AG09309 (cell line): Measurements from ENCODE around the gene ENO1.

Experiments used
- DNase-seq: peaks from one replicate; pipeline ENCODE4 v3.0.0-alpha.2; 2010; ENCODE audit warnings: low read depth
- H3K4me3 ChIP-seq: 2 replicates; pipeline ENCODE4 v1.5.1; 2011; ENCODE audit warnings: mild to moderate bottlenecking, low read depth, low read length, moderate library complexity; ENCODE audit not compliant: control insufficient read depth
- TF ChIP-seq, protein P1 (sequence below): IDR thresholded peaks from 2 replicates; pipeline ENCODE4 v1.5.1; 2011; ENCODE audit warnings: mild to moderate bottlenecking, low read depth, low read length, inconsistent platforms; ENCODE audit not compliant: insufficient read depth, control insufficient read depth; ENCODE audit errors: missing control alignments

Gene ENO1

DNA sequence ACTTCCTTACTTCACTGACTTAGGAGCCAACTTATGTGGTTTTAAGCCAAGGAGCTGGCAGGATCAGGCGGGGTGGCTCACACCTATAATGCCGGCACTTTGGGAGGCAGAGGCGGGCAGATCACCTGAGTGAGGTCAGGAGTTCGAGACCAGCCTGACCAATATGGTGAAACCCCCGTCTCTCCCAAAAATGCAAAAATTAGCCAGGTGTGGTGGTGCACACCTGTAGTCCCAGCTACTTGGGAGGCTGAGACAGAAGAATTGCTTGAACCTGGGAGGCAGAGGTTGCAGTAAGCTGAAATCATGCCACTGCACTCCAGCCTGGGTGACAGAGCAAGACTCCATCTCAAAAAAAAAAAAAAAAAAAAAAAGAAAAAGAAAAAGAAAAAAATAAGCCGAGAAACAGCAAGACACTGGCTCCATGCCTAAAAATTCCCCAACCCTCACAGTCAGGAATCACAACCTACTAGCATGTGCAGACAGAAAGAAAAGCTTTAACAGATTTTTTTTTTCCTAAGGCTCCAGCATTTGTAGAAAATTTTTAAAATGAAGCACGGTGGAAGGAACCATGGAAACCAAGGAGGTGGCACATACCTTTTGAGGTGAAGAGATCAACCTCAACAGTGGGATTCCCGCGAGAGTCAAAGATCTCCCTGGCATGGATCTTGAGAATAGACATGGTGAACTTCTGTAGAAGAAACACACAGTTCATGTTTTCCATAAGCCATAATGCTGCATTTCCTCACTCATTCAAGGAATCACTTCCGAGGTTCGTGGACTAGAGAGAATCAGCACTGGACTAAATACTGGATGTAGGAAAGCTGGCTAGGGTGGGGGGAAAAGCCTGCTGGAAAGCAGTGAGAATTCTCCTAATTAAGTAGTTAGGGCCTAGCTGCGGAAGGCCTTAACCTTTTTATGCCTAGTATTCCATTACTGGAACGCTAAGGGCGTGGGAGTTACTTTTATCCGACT, 4.0 kb downstream of the ENO1 start:
- no peak overlapping the region for H3K4me3 ChIP-seq
- TF ChIP-seq, protein P1, sequence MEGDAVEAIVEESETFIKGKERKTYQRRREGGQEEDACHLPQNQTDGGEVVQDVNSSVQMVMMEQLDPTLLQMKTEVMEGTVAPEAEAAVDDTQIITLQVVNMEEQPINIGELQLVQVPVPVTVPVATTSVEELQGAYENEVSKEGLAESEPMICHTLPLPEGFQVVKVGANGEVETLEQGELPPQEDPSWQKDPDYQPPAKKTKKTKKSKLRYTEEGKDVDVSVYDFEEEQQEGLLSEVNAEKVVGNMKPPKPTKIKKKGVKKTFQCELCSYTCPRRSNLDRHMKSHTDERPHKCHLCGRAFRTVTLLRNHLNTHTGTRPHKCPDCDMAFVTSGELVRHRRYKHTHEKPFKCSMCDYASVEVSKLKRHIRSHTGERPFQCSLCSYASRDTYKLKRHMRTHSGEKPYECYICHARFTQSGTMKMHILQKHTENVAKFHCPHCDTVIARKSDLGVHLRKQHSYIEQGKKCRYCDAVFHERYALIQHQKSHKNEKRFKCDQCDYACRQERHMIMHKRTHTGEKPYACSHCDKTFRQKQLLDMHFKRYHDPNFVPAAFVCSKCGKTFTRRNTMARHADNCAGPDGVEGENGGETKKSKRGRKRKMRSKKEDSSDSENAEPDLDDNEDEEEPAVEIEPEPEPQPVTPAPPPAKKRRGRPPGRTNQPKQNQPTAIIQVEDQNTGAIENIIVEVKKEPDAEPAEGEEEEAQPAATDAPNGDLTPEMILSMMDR: no peak
- DNase-seq: no peak

DNA sequence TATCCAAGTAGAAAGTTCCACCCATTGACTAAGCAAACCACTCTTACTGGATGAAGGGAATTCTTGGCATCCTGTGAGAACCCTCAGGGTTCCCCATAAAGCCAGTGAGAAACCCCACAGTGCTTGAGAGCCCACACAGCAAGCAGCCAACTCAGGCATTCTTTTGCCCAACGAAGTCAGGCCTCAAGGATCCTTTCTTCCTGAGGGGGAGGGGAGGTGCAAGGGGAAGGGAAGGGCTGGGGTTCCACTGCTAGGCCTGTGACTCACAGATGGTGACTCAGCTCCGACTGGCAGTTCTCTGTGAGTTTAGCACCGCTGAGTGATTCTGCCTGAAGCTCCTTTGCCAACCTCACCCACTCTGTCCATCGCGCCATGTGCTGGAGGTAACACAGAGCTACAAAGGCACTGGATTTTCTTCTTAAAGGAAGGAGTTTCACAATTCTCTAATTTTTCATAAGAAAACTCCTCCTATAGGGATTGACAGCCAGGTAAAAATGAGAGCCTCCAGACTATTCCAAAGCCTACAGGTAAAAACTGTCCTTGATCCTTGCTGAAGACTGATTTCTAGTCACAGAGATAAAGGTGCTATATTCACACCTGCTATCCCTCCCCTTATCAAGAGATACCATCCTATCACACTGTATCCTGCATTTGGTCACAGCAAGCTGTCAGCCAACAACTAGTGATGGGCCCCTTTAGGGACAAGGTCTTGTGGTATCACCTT, 4.8 kb downstream of the ENO1 start:
- TF ChIP-seq, protein P1: no peak
- DNase-seq: peak; percentile 97
- no peak overlapping the region for H3K4me3 ChIP-seq

DNA sequence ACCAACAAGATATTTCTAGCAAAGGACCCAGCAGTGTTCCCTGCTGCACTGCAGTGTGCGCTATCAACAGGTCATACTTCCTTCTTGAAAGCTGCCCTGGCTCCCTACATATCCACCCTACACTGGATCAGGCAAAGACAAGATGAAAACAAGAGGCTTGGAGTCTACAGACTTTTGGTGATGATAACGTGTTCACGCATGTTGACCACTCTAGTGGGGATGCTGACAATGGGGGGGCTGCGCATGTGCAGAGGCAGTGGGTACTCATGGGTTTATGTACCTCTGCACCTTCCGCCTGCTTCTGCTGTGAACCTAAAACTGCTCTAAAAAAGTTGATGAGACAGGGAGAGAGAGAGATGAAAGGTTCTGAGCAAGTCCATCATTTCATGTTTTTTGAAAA, 5.5 kb downstream of the ENO1 start:
- no peak overlapping the region for H3K4me3 ChIP-seq
- TF ChIP-seq, protein P1: no peak
- DNase-seq: no peak

DNA sequence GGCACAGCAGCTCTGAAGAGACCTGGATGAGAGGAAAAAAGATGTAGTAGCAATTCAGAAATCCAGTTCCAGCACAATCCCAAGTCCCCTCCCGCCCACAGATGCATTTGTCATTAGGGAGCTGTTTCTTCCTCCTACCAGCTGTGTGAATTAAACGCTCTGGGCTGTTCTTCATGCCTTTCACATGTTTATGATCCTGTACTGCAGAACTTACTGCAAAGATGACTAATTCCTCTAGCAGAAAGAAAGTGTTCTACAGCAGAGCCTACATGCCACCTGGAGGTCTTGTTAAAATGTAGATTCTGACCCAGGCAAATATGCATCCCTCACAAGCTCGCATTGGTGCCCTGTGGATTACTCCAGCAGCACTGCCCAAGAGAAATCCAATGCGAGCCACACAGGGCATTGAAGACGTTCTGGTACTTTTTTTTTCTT, 6.5 kb downstream of the ENO1 start:
- no peak for DNase-seq
- no peak overlapping the region for H3K4me3 ChIP-seq
- TF ChIP-seq, protein P1: no peak

DNA sequence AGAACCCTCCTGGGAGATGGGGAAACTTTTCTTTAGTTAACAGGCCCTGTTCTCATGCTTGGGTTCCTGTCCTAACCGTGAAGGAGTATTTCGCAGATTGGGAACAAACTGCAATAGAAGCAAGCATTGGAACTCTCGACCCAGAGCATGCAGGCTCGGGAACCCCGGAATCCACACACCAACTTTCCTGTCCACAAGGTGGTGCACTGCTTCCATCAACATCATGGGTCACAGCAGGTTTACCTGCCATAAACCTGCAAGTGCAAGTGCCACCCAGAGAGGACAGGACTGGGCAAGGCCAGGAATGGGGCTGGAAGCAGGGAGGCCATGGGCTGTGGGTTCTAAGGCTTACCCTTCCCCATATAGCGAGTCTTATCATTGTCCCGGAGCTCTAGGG, 6.9 kb downstream of the ENO1 start:
- H3K4me3 ChIP-seq: no peak overlapping the region
- TF ChIP-seq, protein P1: peak; percentile 38
- DNase-seq: no peak

DNA sequence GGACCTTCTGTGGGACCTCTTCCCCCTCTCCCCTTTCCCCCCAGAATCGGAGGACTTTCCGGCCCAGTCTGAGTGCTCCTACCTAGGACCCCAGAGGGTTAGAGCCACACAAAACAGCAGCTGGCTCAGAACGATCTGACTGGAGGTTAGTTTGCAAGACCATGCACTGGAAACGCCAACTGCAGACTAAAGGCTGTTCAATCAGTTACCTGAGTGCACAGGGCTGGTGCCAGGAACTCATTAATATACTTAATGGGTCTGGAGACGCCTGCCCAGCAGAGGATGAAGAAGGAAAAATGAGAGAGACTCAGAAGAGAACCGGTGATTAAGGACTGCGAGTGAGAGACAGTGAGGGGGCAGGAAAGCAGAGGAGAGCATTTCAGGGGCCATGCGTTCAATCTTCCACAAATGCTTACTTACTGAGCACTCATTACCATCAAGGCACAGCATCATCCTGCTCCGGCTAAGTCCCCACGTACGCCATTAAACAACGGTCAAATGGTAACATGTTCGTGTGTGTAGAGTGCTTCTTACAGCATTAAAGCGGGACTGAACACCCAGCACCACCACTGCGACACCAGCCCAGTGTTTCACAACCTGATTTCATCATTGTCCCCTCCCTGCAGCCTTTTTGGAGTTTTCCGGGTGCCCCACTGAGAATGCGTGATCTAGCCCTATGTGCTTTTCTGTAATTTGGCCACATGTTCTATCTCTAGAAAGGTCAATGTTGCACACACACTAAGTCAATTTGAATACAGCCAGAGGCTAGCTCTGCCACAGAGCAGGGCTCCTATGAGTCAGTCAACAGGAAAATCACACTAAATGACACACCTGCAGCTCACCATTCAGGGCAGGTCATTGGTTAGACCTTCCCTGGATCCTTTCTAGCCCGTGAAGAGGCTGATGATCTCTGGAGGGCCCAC, 7.6 kb downstream of the ENO1 start:
- DNase-seq: no peak
- H3K4me3 ChIP-seq: no peak overlapping the region

More for the DNA sequence above, 7.6 kb downstream of the ENO1 start:
- TF ChIP-seq, protein P1: no peak
